Measurements from ENCODE around the gene CFD. TPM values are rescaled to one million over a fixed set of nuclear protein-coding genes. Genes with fewer than 3 reads are reported as not detected.
A peak's percentile ranks its signal among the peaks of the same experiment; 100 is the strongest.

The CFD gene
- total and polyA plus RNA-seq, 2 experiments from 2014 or later: 0.90 to 4.7 TPM

DNA sequence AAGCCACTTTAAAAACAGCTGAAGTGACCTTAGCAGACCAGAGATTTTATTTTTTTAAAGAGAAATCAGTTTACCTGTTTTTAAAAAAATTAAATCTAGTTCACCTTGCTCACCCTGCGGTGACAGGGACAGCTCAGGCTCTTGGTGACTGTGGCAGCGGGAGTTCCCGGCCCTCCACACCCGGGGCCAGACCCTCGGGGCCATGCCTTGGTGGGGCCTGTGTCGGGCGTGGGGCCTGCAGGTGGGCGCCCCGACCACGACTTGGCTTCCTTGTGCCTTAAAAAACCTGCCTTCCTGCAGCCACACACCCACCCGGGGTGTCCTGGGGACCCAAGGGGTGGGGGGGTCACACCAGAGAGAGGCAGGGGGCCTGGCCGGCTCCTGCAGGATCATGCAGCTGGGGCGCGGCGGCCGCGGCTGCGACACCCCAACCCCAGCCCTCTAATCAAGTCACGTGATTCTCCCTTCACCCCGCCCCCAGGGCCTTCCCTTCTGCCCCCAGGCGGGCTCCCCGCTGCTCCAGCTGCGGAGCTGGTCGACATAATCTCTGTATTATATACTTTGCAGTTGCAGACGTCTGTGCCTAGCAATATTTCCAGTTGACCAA, 48.5 kb upstream of the CFD start:
- peaks cover 65% of the 10 kb centered on the region for H3K36me3 Mint-ChIP-seq (ENCODE audit: low read depth)
- Histone ChIP-seq H3K79me2 (replicated peaks; ENCODE audit: insufficient read depth) (peaks cover 22% of the 10 kb centered on the region), H3K27ac (ENCODE audit: low read depth) (peak overlapping the region; percentile 22; the same call in 1 of the 2 replicates)

DNA sequence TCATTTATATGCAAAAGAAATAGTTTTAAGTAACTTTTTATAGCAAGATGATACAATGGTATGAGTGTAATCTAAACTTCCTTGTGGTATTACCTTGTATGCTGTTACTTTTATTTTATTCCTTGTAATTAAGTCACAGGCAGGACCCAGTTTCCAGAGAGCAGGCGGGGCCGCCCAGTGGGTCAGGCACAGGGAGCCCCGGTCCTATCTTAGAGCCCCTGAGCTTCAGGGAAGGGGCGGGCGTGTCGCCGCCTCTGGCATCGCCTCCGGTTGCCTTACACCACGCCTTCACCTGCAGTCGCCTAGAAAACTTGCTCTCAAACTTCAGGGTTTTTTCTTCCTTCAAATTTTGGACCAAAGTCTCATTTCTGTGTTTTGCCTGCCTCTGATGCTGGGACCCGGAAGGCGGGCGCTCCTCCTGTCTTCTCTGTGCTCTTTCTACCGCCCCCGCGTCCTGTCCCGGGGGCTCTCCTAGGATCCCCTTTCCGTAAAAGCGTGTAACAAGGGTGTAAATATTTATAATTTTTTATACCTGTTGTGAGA, 47.9 kb upstream of the CFD start:
- Mint-ChIP-seq H3K4me1 (peaks cover 9% of the 10 kb centered on the region; the same call in 2 of the 3 replicates), H3K27me3 (ENCODE audit: insufficient read depth, low read depth, poor library complexity) (peaks cover 36% of the 10 kb centered on the region), H3K4me3 (no peak overlapping the region), H3K36me3 (ENCODE audit: low read depth) (peaks cover 69% of the 10 kb centered on the region), H3K27ac (no peak overlapping the region), H3K9me3 (peaks cover 2% of the 10 kb centered on the region; the same call in 2 of the 3 replicates)
- Histone ChIP-seq H3K4me1 (ENCODE audit: insufficient read depth) (no peaks in the 10 kb centered on the region; the same call in 1 of the 2 replicates), H4K20me1 (replicated peaks; ENCODE audit: insufficient read depth) (peaks cover 34% of the 10 kb centered on the region), H3K36me3 (ENCODE audit: insufficient read depth) (peaks cover 41% of the 10 kb centered on the region), H3K79me2 (replicated peaks; ENCODE audit: insufficient read depth) (peaks cover 18% of the 10 kb centered on the region), H3K9me2 (ENCODE audit: insufficient read depth) (0 out of 2 replicates have a peak, but pooled peaks cover 3% of the 10 kb centered on the region), H2AFZ (no peak overlapping the region), H3K27ac (ENCODE audit: low read depth) (peak overlapping the region; percentile 22; the same call in 1 of the 2 replicates), H3K4me3 (no peak overlapping the region), H3F3A (replicated peaks; ENCODE audit: low read depth) (peaks cover 54% of the 10 kb centered on the region), H3K27me3 (ENCODE audit: insufficient read depth) (no peaks in the 10 kb centered on the region), H3K4me2 (no peak overlapping the region)
- TF ChIP-seq NANOG (IDR thresholded peaks at IDR 0.05; ENCODE audit: borderline replicate concordance) (no peak), POLR2AphosphoS5 (IDR thresholded peaks at IDR 0.05; ENCODE audit: low read depth) (0 out of 2 replicates have a peak, but pooled peaks have one; percentile 6), EZH2 (IDR thresholded peaks at IDR 0.05; ENCODE audit: low read depth, unreplicated experiment) (no peak)
- DNase-seq (ENCODE audit: low spot score) (peak; percentile 38), ATAC-seq (peak; percentile 9)

More for the DNA sequence above, 48.5 kb upstream of the CFD start:
- ATAC-seq (peak; percentile 9), DNase-seq (ENCODE audit: low spot score) (peak; percentile 53)
- peaks cover 41% of the 10 kb centered on the region for H3K36me3 ChIP-seq (ENCODE audit: insufficient read depth)
- H4K20me1 ChIP-seq (replicated peaks; ENCODE audit: insufficient read depth): peaks cover 38% of the 10 kb centered on the region
- no peaks in the 10 kb centered on the region for H3K9me2 ChIP-seq (ENCODE audit: insufficient read depth)
- peaks cover 34% of the 10 kb centered on the region for H3K27me3 Mint-ChIP-seq (ENCODE audit: insufficient read depth, low read depth, poor library complexity)
- no peaks in the 10 kb centered on the region for H3K27me3 ChIP-seq (ENCODE audit: insufficient read depth)
- H2AFZ ChIP-seq: no peak overlapping the region
- H3K4me1 Mint-ChIP-seq: peaks cover 9% of the 10 kb centered on the region; the same call in 2 of the 3 replicates
- no peak overlapping the region for H3K4me3 Mint-ChIP-seq
- TF ChIP-seq POLR2AphosphoS5 (IDR thresholded peaks at IDR 0.05; ENCODE audit: low read depth): peak; percentile 11; the same call in 1 of the 2 replicates
- TF ChIP-seq, protein P1, sequence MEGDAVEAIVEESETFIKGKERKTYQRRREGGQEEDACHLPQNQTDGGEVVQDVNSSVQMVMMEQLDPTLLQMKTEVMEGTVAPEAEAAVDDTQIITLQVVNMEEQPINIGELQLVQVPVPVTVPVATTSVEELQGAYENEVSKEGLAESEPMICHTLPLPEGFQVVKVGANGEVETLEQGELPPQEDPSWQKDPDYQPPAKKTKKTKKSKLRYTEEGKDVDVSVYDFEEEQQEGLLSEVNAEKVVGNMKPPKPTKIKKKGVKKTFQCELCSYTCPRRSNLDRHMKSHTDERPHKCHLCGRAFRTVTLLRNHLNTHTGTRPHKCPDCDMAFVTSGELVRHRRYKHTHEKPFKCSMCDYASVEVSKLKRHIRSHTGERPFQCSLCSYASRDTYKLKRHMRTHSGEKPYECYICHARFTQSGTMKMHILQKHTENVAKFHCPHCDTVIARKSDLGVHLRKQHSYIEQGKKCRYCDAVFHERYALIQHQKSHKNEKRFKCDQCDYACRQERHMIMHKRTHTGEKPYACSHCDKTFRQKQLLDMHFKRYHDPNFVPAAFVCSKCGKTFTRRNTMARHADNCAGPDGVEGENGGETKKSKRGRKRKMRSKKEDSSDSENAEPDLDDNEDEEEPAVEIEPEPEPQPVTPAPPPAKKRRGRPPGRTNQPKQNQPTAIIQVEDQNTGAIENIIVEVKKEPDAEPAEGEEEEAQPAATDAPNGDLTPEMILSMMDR (conservative IDR thresholded peaks at IDR 0.05; ENCODE audit: low read depth in 2 of 2): no peak
- H3K27ac Mint-ChIP-seq: no peak overlapping the region
- peaks cover 56% of the 10 kb centered on the region for H3F3A ChIP-seq (replicated peaks; ENCODE audit: low read depth)
- H3K4me1 ChIP-seq (ENCODE audit: insufficient read depth): no peaks in the 10 kb centered on the region; the same call in 1 of the 2 replicates
- no peak overlapping the region for H3K4me2 ChIP-seq
- H3K4me3 ChIP-seq: no peak overlapping the region
- peaks cover 2% of the 10 kb centered on the region; the same call in 2 of the 3 replicates for H3K9me3 Mint-ChIP-seq

DNA sequence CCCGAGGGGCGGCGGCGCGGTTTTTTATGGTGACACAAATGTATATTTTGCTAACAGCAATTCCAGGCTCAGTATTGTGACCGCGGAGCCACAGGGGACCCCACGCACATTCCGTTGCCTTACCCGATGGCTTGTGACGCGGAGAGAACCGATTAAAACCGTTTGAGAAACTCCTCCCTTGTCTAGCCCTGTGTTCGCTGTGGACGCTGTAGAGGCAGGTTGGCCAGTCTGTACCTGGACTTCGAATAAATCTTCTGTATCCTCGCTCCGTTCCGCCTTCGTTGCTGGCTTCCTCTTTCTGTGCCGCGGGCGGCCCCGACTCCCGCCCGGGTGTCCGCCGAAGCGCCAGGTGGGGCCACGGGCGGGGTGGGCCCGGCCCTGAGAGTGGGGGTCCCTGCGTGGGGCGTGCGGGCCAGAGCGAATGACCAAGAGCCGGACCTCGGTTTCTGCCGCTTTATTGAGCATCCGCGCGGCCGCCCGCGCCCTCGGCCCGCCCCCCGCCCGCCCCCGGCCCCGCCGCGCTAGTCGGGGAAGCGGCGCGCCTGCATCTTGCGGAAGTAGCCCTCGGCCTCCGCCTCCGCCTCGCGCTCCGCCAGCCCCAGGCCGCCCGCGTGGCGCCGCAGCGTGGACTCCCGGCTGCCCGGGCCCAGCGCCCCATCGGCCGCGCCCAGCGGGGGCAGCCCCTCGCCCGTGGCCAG, 47.3 kb upstream of the CFD start:
- H3K36me3 Mint-ChIP-seq (ENCODE audit: low read depth): peaks cover 69% of the 10 kb centered on the region
- H3F3A ChIP-seq (replicated peaks; ENCODE audit: low read depth): peaks cover 48% of the 10 kb centered on the region
- peak; percentile 53 for DNase-seq (ENCODE audit: low spot score)
- H3K27ac Mint-ChIP-seq: no peak overlapping the region
- peaks cover 2% of the 10 kb centered on the region; the same call in 2 of the 3 replicates for H3K9me3 Mint-ChIP-seq
- peaks cover 8% of the 10 kb centered on the region; the same call in 2 of the 3 replicates for H3K4me1 Mint-ChIP-seq
- H3K27ac ChIP-seq (ENCODE audit: low read depth): peak overlapping the region; percentile 22; the same call in 1 of the 2 replicates
- TF ChIP-seq POLR2AphosphoS5 (IDR thresholded peaks at IDR 0.05; ENCODE audit: low read depth): peak; percentile 27; the same call in 1 of the 2 replicates
- no peak for TF ChIP-seq STAT1 (IDR thresholded peaks at IDR 0.05; ENCODE audit: unreplicated experiment)
- no peak overlapping the region for H3K4me2 ChIP-seq
- peaks cover 35% of the 10 kb centered on the region for H3K36me3 ChIP-seq (ENCODE audit: insufficient read depth)
- peaks cover 34% of the 10 kb centered on the region for H3K27me3 Mint-ChIP-seq (ENCODE audit: insufficient read depth, low read depth, poor library complexity)
- peak; percentile 2; the same call in 2 of the 3 replicates for ATAC-seq
- 0 out of 2 replicates have a peak, but pooled peaks cover 4% of the 10 kb centered on the region for H3K9me2 ChIP-seq (ENCODE audit: insufficient read depth)
- peaks cover 28% of the 10 kb centered on the region for H4K20me1 ChIP-seq (replicated peaks; ENCODE audit: insufficient read depth)
- no peaks in the 10 kb centered on the region; the same call in 1 of the 2 replicates for H3K4me1 ChIP-seq (ENCODE audit: insufficient read depth)
- no peak overlapping the region for H3K4me3 Mint-ChIP-seq
- no peaks in the 10 kb centered on the region for H3K27me3 ChIP-seq (ENCODE audit: insufficient read depth)
- no peak overlapping the region for H2AFZ ChIP-seq
- no peak overlapping the region for H3K4me3 ChIP-seq
- H3K79me2 ChIP-seq (replicated peaks; ENCODE audit: insufficient read depth): peaks cover 14% of the 10 kb centered on the region

All from GM23338 (cell line).